Prostate gland (tissue), 2 donors: ENCODE data around the gene SIGLEC8. TPM values are rescaled to one million over a fixed set of nuclear protein-coding genes. Genes with fewer than 3 reads are reported as not detected.
"Not testable (repeated sequence)": the region's sequence is repeated elsewhere in the genome, so short reads cannot be mapped to it uniquely, and the experiment has no call there.

ENCODE experiments used
- DNase-seq: peaks from one replicate; pipeline ENCODE4 v3.0.0-alpha.2; 2019; ENCODE audit warnings: low spot score
- H3K27ac ChIP-seq, 2 donors: fragments of 200-600 bp; sonication (generic); 2 replicates each; pipeline ENCODE4 v1.5.1; 2017 to 2019
- H3K27me3 ChIP-seq: fragments of 200-600 bp; sonication (generic); replicated peaks from 2 replicates; pipeline ENCODE4 v1.5.1; 2019; ENCODE audit not compliant: insufficient read depth
- H3K36me3 ChIP-seq, 2 donors: fragments of 200-600 bp; sonication (generic); 1 replicate in 1 of 2; 2 replicates in 1 of 2; pipeline versions ENCODE4 v1.5.1 to v1.8.1; 2017 to 2019
- H3K4me1 ChIP-seq: fragments of 200-600 bp; sonication (generic); replicated peaks from 2 replicates; pipeline ENCODE4 v1.5.1; 2019
- H3K4me3 ChIP-seq, 2 donors: fragments of 200-600 bp; sonication (generic); 2 replicates each; pipeline ENCODE4 v1.5.1; 2017 to 2019
- H3K9me3 ChIP-seq: fragments of 200-600 bp; sonication (generic); 2 replicates; pipeline ENCODE4 v1.5.1; 2017
- POLR2A ChIP-seq: fragments of 450-650 bp; IDR thresholded peaks from one replicate; pipeline ENCODE4 v1.6.1; 2016; ENCODE audit warnings: antibody characterized with exemption, mild to moderate bottlenecking
- POLR2AphosphoS5 ChIP-seq: sonication (generic); formaldehyde crosslinking; IDR thresholded peaks from one replicate; pipeline ENCODE4 v1.6.1; 2017; ENCODE audit warnings: antibody characterized with exemption
- WGBS: methylation state at CpG from one replicate; pipeline ENCODE4 v1.1.5; 2018; 5-methylcytosine and 5-hydroxymethylcytosine counted together
- intact Hi-C: fragments of 100-400 bp; cut with DNase I; formaldehyde crosslinking; loops from one replicate; pipeline ENCODE4 v1.14.2; 2022
- total RNA-seq, 2 donors: library from RNA; depleted of rRNA; stranded (reverse); fragments of >200 nt; gene quantifications; one replicate each; pipeline ENCODE4 v1.1.0, GENCODE V29; 2016
- TF ChIP-seq, protein P1 (sequence below), 4 experiments: fragments of 200-600 bp in 2 of 4; fragments of 450-650 bp in 2 of 4; sonication (generic) in 2 of 4; IDR thresholded peaks; 1 replicate in 3 of 4; 2 replicates in 1 of 4; pipeline ENCODE4 v1.5.1; 2016 to 2019; ENCODE audit warnings: antibody characterized with exemption in 4 of 4, mild to moderate bottlenecking in 2 of 4, moderate library complexity in 2 of 4

The SIGLEC8 gene
- total RNA-seq, 2 donors from 2014 or later = 1.0 to 3.0 TPM

DNA sequence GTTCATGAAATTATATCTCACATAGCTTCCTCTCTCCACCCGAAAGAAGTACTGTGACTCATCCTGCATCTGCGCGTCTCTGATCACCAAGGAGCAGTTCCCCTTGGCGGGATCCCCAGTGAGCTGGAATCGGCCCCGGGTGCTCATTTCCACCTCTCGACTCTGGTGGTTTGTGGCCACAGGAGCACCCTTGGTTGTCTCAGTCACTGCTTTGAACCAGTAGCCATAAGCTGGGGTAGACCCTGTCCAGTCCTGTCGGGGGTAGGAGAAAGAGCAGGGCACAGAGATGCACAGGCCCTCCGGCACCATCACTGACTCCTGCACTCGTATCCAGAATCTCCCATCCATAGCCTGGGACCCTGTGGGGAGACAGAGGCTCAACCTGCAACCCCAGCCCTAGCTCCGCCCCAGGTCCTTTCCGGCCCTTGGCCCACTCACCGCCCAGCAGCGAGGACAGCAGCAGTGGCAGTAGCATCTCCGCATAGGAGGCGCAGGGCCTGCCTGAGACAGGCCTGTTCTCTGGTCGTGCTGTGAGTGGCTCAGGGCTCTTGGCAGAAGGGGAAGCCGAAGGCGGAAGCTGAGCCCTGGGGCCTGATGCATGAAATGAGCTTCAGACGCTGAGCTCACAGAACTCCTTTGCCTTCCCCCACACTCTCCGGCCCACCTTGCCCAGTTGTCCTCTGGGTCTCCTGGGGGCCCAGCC, 41.0 kb downstream of the SIGLEC8 start, which contains the start of gene SIGLEC10:
Gene SIGLEC10 (minus strand): TSS at position 536 of the 703 bp plus-strand sequence. CDS start 61 bp downstream, at position 475.
- Histone ChIP-seq H3K36me3 (no peaks in the 10 kb centered on the region), H3K4me1 (no peaks in the 10 kb centered on the region), H3K27me3 (no peaks in the 10 kb centered on the region), H3K4me3 (no peak within 1 kb of the TSS), H3K27ac (no peak within 1 kb of the TSS), H3K9me3 (no peaks in the 10 kb centered on the region)
- TF ChIP-seq POLR2A = no peak
- TF ChIP-seq POLR2AphosphoS5 = no peak
- TF ChIP-seq, protein P1, sequence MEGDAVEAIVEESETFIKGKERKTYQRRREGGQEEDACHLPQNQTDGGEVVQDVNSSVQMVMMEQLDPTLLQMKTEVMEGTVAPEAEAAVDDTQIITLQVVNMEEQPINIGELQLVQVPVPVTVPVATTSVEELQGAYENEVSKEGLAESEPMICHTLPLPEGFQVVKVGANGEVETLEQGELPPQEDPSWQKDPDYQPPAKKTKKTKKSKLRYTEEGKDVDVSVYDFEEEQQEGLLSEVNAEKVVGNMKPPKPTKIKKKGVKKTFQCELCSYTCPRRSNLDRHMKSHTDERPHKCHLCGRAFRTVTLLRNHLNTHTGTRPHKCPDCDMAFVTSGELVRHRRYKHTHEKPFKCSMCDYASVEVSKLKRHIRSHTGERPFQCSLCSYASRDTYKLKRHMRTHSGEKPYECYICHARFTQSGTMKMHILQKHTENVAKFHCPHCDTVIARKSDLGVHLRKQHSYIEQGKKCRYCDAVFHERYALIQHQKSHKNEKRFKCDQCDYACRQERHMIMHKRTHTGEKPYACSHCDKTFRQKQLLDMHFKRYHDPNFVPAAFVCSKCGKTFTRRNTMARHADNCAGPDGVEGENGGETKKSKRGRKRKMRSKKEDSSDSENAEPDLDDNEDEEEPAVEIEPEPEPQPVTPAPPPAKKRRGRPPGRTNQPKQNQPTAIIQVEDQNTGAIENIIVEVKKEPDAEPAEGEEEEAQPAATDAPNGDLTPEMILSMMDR (IDR thresholded peaks at IDR 0.05) = no peak
- intact Hi-C loops = no loop called here
- DNase-seq = no peak
- WGBS = 51% methylated on average over 21 of the region's 21 CpGs

DNA sequence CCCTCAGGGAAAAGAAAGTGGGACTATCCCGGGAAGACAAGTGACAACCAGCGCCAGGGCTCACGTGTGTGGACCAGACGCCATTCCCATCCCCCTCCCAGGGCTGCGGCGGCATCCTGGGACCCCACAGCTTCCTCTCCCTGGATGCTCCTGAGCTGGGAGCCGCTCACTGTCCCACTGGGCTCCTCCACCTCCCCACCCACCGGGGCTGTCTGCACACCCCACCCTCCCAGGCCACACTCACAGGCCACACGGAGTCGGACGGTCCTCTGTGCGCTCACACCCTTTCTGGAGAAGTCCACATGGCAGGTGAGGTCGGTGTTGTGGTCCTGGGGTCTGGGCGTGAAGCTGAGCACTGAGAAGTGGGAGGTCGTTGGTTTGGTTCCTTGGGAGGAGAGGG, 41.8 kb downstream of the SIGLEC8 start:
- H3K9me3 ChIP-seq, H3K27ac ChIP-seq, H3K4me1 ChIP-seq, H3K4me3 ChIP-seq, DNase-seq, H3K27me3 ChIP-seq, H3K36me3 ChIP-seq, intact Hi-C loops: not testable (repeated sequence)
- 62% methylated on average over 15 of the region's 15 CpGs for WGBS

DNA sequence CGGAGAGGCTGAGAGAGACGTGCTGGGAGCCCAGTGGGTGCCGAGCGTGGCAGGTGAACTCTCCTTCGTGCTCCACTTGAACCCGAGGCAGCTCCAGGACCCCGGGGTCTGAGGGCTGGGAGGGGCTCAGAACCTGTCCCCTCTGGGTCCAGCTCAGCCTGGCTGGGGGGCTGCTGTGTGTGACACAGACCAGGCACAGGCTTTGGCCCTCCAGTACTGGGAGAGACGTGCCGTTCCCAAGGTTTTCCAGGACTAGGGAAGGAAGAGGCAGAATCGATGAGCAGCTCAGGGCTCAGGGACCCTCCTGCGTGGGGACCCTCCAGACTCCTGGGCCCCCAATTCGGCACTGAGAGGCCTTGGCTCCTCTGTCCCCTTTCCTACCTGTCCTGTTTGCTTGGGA, 43.1 kb downstream of the SIGLEC8 start:
- H3K27me3 ChIP-seq = no peaks in the 10 kb centered on the region
- intact Hi-C loops = no loop called here
- no peaks in the 10 kb centered on the region for H3K4me1 ChIP-seq
- H3K27ac ChIP-seq = no peak overlapping the region
- no peak overlapping the region for H3K4me3 ChIP-seq
- WGBS = 91% methylated on average over 12 of the region's 12 CpGs
- TF ChIP-seq POLR2AphosphoS5 (no peak), POLR2A (no peak)
- TF ChIP-seq, protein P1 (IDR thresholded peaks at IDR 0.05) = no peak
- no peaks in the 10 kb centered on the region for H3K9me3 ChIP-seq
- DNase-seq = no peak
- no peaks in the 10 kb centered on the region for H3K36me3 ChIP-seq

DNA sequence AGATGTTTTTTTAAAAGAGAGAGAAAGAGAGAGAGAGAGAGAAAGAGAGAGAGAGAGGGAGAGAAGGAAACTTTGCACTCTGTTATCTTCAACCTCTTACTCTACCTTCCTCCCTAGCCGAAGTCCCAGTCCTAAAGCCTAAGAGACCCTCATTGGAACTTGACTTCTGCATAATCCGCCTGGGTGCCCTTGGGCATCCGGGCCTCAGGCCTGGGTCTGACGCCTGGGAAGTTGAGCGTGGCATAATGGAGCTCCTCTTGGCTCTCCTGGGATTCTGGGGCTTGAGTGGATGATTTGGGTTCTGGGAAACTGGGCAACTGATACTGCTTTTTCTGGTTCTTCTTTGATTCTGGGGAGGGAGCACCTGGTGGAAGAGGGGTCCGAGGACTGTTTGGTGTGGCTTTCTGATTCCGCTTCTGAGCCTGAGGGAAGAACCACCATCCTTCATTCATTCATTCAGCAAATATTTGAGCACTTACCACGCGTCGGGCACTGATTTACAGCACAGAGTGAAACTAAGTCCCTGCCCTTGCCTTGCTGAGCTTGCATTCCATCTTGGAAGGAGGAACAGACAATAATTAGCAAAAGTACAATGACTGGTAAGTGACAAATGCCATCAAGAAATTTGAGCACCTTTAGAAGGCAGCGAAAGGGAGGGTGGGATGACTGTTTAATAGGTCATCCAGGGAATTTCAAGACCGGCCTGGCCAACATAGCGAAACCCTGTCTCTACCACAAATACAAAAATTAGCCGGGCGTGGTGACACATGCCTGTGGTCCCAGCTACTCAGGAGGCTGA, 47.1 kb downstream of the SIGLEC8 start:
- TF ChIP-seq POLR2A (no peak), POLR2AphosphoS5 (no peak)
- TF ChIP-seq, protein P1 (IDR thresholded peaks at IDR 0.05) = no peak

DNA sequence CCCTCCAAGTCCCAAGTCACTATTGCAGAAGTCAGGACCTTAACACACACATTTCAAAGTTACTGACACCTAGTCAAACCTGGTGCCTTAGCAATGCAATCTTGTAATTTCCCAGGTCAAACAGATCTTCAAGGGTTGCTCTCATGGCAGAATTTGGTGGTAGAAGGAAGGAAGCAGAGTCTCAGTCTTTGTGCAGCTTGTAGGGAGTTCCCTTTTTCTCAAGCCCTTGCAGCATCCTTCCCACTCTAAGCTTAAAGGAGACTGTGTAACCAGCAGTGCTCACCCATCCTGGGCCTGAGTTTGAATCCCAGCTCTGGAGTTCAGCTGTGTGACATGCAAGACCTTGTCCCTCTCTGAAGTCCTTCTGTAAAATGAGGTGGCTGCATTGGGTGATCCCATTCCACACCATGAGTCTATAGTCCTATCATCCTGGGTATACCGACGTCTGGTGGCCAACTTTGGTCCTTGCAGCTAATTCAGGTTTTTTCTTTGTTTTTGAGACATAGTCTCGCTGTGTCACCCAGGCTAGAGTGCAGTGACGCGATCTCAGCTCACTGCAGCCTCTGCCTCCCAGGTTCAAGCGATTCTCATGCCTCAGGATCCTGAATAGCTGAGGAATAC, 50.6 kb downstream of the SIGLEC8 start:
- Histone ChIP-seq H3K4me1 (no peaks in the 10 kb centered on the region), H3K4me3 (no peak overlapping the region), H3K9me3 (no peaks in the 10 kb centered on the region), H3K36me3 (no peaks in the 10 kb centered on the region), H3K27ac (no peak overlapping the region), H3K27me3 (no peaks in the 10 kb centered on the region)
- TF ChIP-seq, protein P1 (IDR thresholded peaks at IDR 0.05) = peak in 1 of 4 experiments; percentile 8
- no peak for TF ChIP-seq POLR2AphosphoS5
- no peak for DNase-seq
- intact Hi-C loops = no loop called here
- 70% methylated on average over 6 of the region's 6 CpGs for WGBS

More for the DNA sequence above, 47.1 kb downstream of the SIGLEC8 start:
- no peaks in the 10 kb centered on the region for H3K4me1 ChIP-seq
- intact Hi-C loops = no loop called here
- H3K4me3 ChIP-seq = no peak overlapping the region
- no peak for DNase-seq
- H3K36me3 ChIP-seq = no peaks in the 10 kb centered on the region
- no peaks in the 10 kb centered on the region for H3K27me3 ChIP-seq
- whole genome bisulfite sequencing = 87% methylated on average over 15 of the region's 15 CpGs
- no peaks in the 10 kb centered on the region for H3K9me3 ChIP-seq
- H3K27ac ChIP-seq = no peak overlapping the region
